ENCODE results near the gene VGLL4.
A peak's percentile ranks its signal among the peaks of the same experiment; 100 is the strongest.
"Not testable (repeated sequence)": the region's sequence is repeated elsewhere in the genome, so short reads cannot be mapped to it uniquely, and the experiment has no call there.

Gene VGLL4, protein sequence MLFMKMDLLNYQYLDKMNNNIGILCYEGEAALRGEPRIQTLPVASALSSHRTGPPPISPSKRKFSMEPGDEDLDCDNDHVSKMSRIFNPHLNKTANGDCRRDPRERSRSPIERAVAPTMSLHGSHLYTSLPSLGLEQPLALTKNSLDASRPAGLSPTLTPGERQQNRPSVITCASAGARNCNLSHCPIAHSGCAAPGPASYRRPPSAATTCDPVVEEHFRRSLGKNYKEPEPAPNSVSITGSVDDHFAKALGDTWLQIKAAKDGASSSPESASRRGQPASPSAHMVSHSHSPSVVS

DNA sequence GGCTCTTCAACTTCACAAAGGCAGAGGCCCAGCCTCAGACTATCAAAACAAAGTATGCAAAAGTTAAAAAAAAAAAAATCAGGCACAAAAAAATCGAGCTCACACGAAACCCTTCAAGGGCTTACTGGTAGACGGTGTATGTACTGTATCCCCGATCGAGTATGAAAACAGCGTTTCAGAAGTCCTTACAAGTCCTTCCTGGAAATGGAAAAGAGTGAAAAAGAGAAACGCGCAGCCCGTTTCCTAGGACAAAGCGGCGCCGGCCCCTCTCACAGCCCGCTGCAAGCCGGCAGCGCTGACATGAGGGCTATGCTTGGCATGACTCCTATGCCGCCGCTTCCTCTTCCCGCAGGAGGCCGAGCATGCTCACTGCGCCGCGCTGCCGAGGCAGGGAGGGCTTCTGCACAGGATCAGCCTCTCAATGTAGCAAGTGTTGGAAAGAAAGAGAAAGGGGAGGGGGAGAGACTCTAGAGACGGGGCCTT is at the start of gene VGLL4:
Gene VGLL4 (minus strand): TSS at position 311 of the 483 bp plus-strand sequence. CDS start 397 bp downstream, outside the sequence.
- DNase-seq (ENCODE audit: low read depth) = peak; percentile 85
- H3K4me3 ChIP-seq (ENCODE audit: control insufficient read depth, low read depth, low read length) = peak within 1 kb of the TSS; percentile 60
- TF ChIP-seq, protein P1, sequence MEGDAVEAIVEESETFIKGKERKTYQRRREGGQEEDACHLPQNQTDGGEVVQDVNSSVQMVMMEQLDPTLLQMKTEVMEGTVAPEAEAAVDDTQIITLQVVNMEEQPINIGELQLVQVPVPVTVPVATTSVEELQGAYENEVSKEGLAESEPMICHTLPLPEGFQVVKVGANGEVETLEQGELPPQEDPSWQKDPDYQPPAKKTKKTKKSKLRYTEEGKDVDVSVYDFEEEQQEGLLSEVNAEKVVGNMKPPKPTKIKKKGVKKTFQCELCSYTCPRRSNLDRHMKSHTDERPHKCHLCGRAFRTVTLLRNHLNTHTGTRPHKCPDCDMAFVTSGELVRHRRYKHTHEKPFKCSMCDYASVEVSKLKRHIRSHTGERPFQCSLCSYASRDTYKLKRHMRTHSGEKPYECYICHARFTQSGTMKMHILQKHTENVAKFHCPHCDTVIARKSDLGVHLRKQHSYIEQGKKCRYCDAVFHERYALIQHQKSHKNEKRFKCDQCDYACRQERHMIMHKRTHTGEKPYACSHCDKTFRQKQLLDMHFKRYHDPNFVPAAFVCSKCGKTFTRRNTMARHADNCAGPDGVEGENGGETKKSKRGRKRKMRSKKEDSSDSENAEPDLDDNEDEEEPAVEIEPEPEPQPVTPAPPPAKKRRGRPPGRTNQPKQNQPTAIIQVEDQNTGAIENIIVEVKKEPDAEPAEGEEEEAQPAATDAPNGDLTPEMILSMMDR (conservative IDR thresholded peaks at IDR 0.05; ENCODE audit: control insufficient read depth, insufficient read depth, low read depth, low read length) = peak; percentile 3

DNA sequence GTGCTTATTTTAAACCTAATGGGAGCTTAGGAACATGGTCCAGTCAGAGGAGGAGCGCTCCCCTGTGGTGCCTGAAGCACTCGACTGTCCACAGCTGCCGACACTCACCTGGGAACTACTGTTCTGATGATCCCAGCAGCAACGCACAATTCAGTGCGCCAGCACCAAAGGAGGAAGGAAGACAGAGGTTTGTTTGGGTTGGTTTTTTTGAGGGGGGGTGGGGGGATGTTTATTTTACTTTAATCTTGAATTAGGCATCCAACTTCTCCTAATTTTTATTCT is 48.8 kb upstream of the VGLL4 start:
- no peak overlapping the region for H3K4me3 ChIP-seq (ENCODE audit: control insufficient read depth, low read depth, low read length)
- DNase-seq (ENCODE audit: low read depth) = no peak
- TF ChIP-seq, protein P1 (conservative IDR thresholded peaks at IDR 0.05; ENCODE audit: control insufficient read depth, insufficient read depth, low read depth, low read length) = no peak

DNA sequence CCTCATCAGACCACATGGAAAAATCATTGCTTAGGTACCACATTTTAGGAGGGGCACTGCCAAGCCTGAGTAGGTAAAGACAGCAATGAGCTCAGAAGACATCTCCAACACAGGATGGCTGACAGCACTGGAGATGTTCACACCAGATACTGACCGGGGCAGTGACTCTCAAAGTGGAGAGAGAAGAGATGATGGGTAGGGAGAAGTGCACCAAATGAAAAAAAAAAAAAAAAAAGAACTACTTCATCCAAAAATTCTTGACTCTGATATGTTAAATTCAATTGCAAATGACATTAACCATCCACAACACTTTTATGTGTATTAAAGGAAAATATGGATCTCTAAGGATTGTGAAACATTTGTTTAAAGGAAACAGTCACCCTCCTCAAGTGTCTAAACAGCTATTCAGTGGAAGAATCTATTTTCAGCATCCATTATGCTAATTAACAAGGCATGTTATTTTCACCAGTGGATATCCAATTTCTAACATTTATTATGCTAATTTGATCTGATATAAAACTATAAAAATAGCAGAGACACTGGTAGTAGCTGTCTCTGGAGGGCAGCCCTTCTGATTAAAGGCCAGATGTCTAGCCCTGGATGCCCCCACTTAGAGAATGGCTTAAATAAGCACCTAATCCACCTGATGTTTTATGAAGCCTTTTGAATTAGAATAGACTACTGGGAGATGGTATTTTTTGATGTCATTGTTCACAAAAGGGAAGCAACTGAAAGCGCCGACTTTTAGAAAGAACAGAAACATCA is 48.2 kb upstream of the VGLL4 start:
- H3K4me3 ChIP-seq (ENCODE audit: control insufficient read depth, low read depth, low read length) = no peak overlapping the region
- DNase-seq (ENCODE audit: low read depth) = no peak
- TF ChIP-seq, protein P1 (conservative IDR thresholded peaks at IDR 0.05; ENCODE audit: control insufficient read depth, insufficient read depth, low read depth, low read length) = no peak

DNA sequence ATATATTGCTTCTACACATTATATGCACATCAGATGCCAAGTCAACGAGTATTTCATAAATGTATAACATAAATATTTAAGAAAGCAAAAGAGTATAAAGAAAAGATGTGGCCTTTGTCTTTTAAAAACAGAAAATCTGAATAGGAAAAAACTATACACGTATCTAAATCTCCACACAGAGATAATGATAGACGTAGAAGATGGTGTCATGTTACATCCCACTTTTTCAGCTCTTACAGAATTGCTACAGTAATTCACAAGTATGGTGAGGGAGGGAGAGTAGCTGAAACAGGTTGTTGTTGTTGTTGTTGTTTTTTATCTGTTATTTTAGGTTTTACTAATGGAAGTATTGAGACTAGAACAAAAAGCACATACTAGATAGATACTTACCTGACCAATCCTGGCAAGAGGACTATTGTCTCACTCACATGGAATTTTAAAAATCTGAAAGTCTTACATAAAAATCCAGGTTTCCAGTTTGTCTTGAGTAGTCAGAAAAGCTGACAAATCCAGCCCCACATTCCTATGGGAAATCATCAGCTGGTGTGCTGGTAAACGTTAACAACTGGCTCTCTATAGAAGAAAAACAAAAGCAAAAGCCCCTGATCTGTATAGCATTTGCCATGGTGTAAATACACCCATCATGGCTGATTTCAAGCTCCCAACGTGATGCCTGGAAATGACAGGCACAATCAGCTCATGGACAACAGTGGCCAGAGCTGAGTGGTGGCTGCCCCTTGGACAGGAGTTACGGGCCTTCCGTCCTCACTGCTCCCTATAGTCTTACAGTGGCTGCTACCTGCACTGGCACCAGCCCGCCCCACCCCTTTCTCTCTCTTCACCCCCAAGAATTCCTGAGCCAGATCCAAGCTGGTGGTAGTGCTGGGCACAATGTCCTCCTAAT is 47.4 kb upstream of the VGLL4 start:
- TF ChIP-seq, protein P1 (conservative IDR thresholded peaks at IDR 0.05; ENCODE audit: control insufficient read depth, insufficient read depth, low read depth, low read length) = no peak
- no peak for DNase-seq (ENCODE audit: low read depth)
- no peak overlapping the region for H3K4me3 ChIP-seq (ENCODE audit: control insufficient read depth, low read depth, low read length)

DNA sequence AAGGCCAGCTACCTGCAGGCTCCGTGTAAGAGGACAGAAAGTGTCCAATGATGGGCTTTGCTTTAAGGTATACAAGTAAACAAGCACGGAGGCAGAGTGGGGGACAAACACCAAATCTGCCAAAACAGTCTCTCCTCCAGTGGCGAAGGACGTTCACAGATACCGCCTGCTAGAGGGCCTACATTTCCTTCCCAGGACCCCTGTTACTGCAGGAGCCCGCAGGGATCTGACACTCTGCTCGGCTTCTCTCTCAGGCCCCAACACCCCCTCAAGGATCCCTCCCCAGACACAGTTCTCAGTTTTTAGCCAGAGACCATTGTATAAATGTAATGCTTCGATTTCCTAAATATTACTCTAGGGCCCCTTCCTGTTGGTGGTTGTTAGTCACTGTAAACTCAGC is 46.0 kb upstream of the VGLL4 start:
- DNase-seq (ENCODE audit: low read depth) = no peak
- H3K4me3 ChIP-seq (ENCODE audit: control insufficient read depth, low read depth, low read length) = no peak overlapping the region
- TF ChIP-seq, protein P1 (conservative IDR thresholded peaks at IDR 0.05; ENCODE audit: control insufficient read depth, insufficient read depth, low read depth, low read length) = no peak

DNA sequence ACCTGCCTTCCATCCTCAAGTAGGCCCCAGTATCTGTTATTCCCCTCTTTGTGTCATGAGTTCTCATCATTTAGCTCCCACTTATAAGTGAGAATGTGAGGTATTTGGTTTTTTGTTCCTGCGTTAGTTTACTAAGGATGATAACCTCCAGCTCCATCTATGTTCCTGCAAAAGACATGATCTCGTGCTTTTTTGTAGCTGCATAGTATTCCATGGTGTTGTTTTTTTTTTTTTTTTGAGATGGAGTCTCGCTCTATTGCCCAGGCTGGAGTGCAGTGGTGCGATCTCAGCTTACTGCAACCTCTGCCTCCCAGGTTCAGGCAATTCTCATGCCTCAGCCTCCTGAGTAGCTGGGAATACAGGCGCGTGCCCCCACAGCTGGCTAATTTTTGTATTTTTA is 41.3 kb upstream of the VGLL4 start:
- DNase-seq (ENCODE audit: low read depth); H3K4me3 ChIP-seq (ENCODE audit: control insufficient read depth, low read depth, low read length): not testable (repeated sequence)

All from fibroblast of mammary gland (primary cell).